Endothelial cell of umbilical vein (primary cell): ENCODE measurements around the gene SMC3. TPM values are rescaled to one million over a fixed set of nuclear protein-coding genes. Genes with fewer than 3 reads are reported as not detected.

Source experiments
- BruUV-seq: library from RNA; stranded (reverse); fragments of 400-500 nt; replicated peaks from 2 replicates; lab custom pipeline; 2021; lab: Mats Ljungman, UMichigan
- CTCF ChIA-PET: fragments of 300-600, 350-600 bp; sonication (Branson Sonifier 250); formaldehyde crosslinking; loops from one replicate; lab custom pipeline; 2021; ENCODE audit warnings: antibody characterized with exemption, inconsistent platforms; lab: Charles Lee
- POLR2A ChIA-PET: fragments of 300-600, 350-600 bp; sonication (Branson Sonifier 250); formaldehyde crosslinking; loops from one replicate; lab custom pipeline; 2021; ENCODE audit warnings: antibody characterized with exemption, inconsistent platforms; lab: Charles Lee
- DNase-seq: peaks from one replicate; pipeline ENCODE4 v3.0.0-alpha.2; 2011; ENCODE audit warnings: low read depth, low spot score
- FAIRE-seq: peaks from 2 replicates; lab custom pipeline; 2011; peaks lifted over from hg19 to GRCh38; lab: Jason Lieb, UNC
- H2AFZ ChIP-seq: 2 replicates; pipeline ENCODE4 v1.6.0; 2012; ENCODE audit warnings: low read depth, low read length, control low read depth, inconsistent platforms
- H3K27ac ChIP-seq: 2 replicates; pipeline ENCODE4 v1.5.1; 2011; ENCODE audit warnings: low read depth, mild to moderate bottlenecking, control low read depth, low read length, moderate library complexity; ENCODE audit not compliant: insufficient read depth
- H3K27me3 ChIP-seq, 2 experiments: 2 replicates each; pipeline versions ENCODE4 v1.6.0 to v1.6.1; 2011; ENCODE audit warnings: low read length in 2 of 2, mixed read lengths in 1 of 2; ENCODE audit not compliant: control insufficient read depth in 2 of 2, insufficient read depth in 2 of 2
- H3K36me3 ChIP-seq, 2 experiments: 2 replicates in 1 of 2; 3 replicates in 1 of 2; pipeline ENCODE4 v1.5.1; 2011; ENCODE audit warnings: low read length in 2 of 2, mild to moderate bottlenecking in 1 of 2, moderate library complexity in 1 of 2; ENCODE audit not compliant: control insufficient read depth in 2 of 2, insufficient read depth in 2 of 2; ENCODE audit errors: extremely low read depth in 1 of 2
- H3K4me1 ChIP-seq: 3 replicates; pipeline ENCODE4 v1.5.1; 2011; ENCODE audit warnings: mild to moderate bottlenecking, low read length; ENCODE audit not compliant: control insufficient read depth, insufficient read depth; ENCODE audit errors: extremely low read depth
- H3K4me2 ChIP-seq: 2 replicates; pipeline ENCODE4 v1.6.1; 2011; ENCODE audit warnings: low read length, control low read depth, mixed read lengths; ENCODE audit not compliant: insufficient read depth
- H3K4me3 ChIP-seq, 3 experiments: fragments of 200-600 bp in 1 of 3; sonication (generic), shearing (Covaris generic) in 1 of 3; replicated peaks in 1 of 3; 2 replicates each; pipeline ENCODE4 v1.5.1; 2011 to 2016; ENCODE audit warnings: control low read depth in 3 of 3, low read length in 3 of 3, mild to moderate bottlenecking in 2 of 3, inconsistent platforms in 1 of 3, low read depth in 1 of 3, moderate library complexity in 1 of 3; ENCODE audit not compliant: insufficient read depth in 1 of 3
- H3K79me2 ChIP-seq: 2 replicates; pipeline ENCODE4 v1.6.0; 2012; ENCODE audit warnings: low read length, inconsistent platforms; ENCODE audit not compliant: control insufficient read depth, insufficient read depth
- H3K9ac ChIP-seq: replicated peaks from 2 replicates; pipeline ENCODE3; 2011; ENCODE audit warnings: low read length, control low read depth; ENCODE audit not compliant: insufficient read depth; ENCODE audit errors: extremely low read depth
- H3K9me1 ChIP-seq: replicated peaks from 3 replicates; pipeline ENCODE4 v1.6.0; 2011; ENCODE audit warnings: mild to moderate bottlenecking, low read length; ENCODE audit not compliant: control insufficient read depth, insufficient read depth; ENCODE audit errors: extremely low read depth
- H3K9me3 ChIP-seq: replicated peaks from 2 replicates; pipeline ENCODE4 v1.5.1; 2012; ENCODE audit warnings: low read length, inconsistent platforms; ENCODE audit not compliant: control insufficient read depth, insufficient read depth
- H4K20me1 ChIP-seq: replicated peaks from 2 replicates; pipeline ENCODE3; 2011; ENCODE audit warnings: mild to moderate bottlenecking, low read length; ENCODE audit not compliant: control insufficient read depth, insufficient read depth; ENCODE audit errors: extremely low read depth
- EZH2 ChIP-seq: IDR thresholded peaks from 2 replicates; pipeline ENCODE4 v1.6.1; 2012; ENCODE audit warnings: borderline replicate concordance, low read depth, mild to moderate bottlenecking, moderate library complexity, low read length, inconsistent platforms; ENCODE audit not compliant: severe bottlenecking
- FOS ChIP-seq: IDR thresholded peaks from 2 replicates; pipeline ENCODE4 v1.6.1; 2011; ENCODE audit warnings: mild to moderate bottlenecking, low read length, moderate library complexity, borderline replicate concordance; ENCODE audit not compliant: insufficient read depth
- GATA2 ChIP-seq: IDR thresholded peaks from 2 replicates; pipeline ENCODE4 v1.7.0; 2011; ENCODE audit warnings: low read depth, mild to moderate bottlenecking, moderate library complexity, mixed read lengths, low read length; ENCODE audit not compliant: insufficient read length, insufficient read depth
- JUN ChIP-seq: IDR thresholded peaks from 2 replicates; pipeline ENCODE4 v1.6.1; 2011; ENCODE audit warnings: borderline replicate concordance, low read depth; ENCODE audit not compliant: insufficient read length, insufficient read depth
- MYC ChIP-seq: IDR thresholded peaks from one replicate; pipeline ENCODE4 v1.6.1; 2011; ENCODE audit warnings: mild to moderate bottlenecking, low read depth, low read length
- POLR2A ChIP-seq: IDR thresholded peaks from 2 replicates; pipeline ENCODE4 v1.6.1; 2012; ENCODE audit warnings: low read depth, mild to moderate bottlenecking, control low read depth, low read length
- POLR2AphosphoS5 ChIP-seq: IDR thresholded peaks from 2 replicates; pipeline ENCODE4 v1.6.1; 2012; ENCODE audit warnings: low read depth, mild to moderate bottlenecking, control low read depth, low read length, moderate library complexity; ENCODE audit not compliant: insufficient read depth
- dilution Hi-C: fragments of 300-500 bp; cut with MboI; formaldehyde crosslinking; loops from one replicate; pipeline ENCODE4 v1.15.0; 2019; ENCODE audit warnings: low sequenced_read_pairs; ENCODE audit not compliant: extremely low pct_ligation_motif_present
- intact Hi-C: fragments of 100-400 bp; cut with micrococcal nuclease; formaldehyde crosslinking; loops from one replicate; pipeline ENCODE4 v1.10.0; 2022
- polyA plus RNA-seq, 4 experiments: library from polyadenylated mRNA; depleted of rRNA in 3 of 4; stranded (reverse) in 3 of 4; unstranded in 1 of 4; fragments of >200 nt; gene quantifications; 2 replicates each; pipeline versions ENCODE4 v1.2.1 to v1.2.3, GENCODE V29; 2011 to 2012; ENCODE audit warnings: missing spikeins in 1 of 4
- total RNA-seq: library from RNA; stranded (reverse); gene quantifications from 2 replicates; pipeline ENCODE4 v1.2.3, GENCODE V29; 2021
- TF ChIP-seq, protein P1 (sequence below): IDR thresholded peaks from 2 replicates; pipeline ENCODE4 v1.6.1; 2011; ENCODE audit not compliant: insufficient read depth, insufficient read length
- TF ChIP-seq, protein P2 (sequence below), 2 donors: IDR thresholded peaks; 1 replicate in 1 of 2; 2 replicates in 1 of 2; pipeline ENCODE4 v1.5.1; 2011; ENCODE audit warnings: low read length in 2 of 2, mild to moderate bottlenecking in 2 of 2, moderate library complexity in 2 of 2, control low read depth in 1 of 2, inconsistent platforms in 1 of 2, low read depth in 1 of 2; ENCODE audit not compliant: insufficient read depth in 1 of 2; ENCODE audit errors: extremely low read depth in 1 of 2

The SMC3 gene
- total and polyA plus RNA-seq, 2 donors (not counting 3 experiments of a cell fraction or from before 2014, with no cell fraction given), result 5.5 to 44.2 TPM

DNA sequence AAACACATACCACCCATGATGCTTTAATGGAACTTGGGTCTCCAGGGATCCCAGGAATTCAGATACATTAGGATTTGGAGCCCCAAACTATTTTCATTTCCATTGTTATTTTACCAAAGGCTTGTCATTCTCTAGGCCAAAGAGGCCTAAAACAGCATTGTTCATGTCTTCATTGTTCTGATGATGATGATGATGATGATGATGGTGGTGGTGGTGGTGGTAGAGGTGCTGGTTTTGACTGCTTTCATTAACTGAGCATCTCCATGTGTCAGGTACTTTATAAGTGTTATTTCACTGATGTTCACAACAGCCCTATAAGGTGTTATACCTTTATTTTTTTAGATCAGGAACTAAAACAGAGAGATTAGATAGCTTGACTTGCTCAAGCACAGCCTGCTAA lies 64.4 kb downstream of the SMC3 start:
- H3K4me1 ChIP-seq, result no peaks in the 10 kb centered on the region
- no peaks in the 10 kb centered on the region for H4K20me1 ChIP-seq
- DNase-seq, result no peak
- intact Hi-C loops, result no loop called here
- no peak overlapping the region for H3K4me3 ChIP-seq
- no peaks in the 10 kb centered on the region for H3K79me2 ChIP-seq
- no TSS peak for BruUV-seq
- no peaks in the 10 kb centered on the region for H3K9me3 ChIP-seq
- no peak overlapping the region for H3K4me2 ChIP-seq
- TF ChIP-seq, protein P1, sequence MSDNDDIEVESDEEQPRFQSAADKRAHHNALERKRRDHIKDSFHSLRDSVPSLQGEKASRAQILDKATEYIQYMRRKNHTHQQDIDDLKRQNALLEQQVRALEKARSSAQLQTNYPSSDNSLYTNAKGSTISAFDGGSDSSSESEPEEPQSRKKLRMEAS, result no peak
- H3K27ac ChIP-seq, result no peak overlapping the region
- POLR2A ChIA-PET, result no interaction called here
- dilution Hi-C loops, result no loop called here
- no peak overlapping the region for H2AFZ ChIP-seq
- H3K9ac ChIP-seq, result no peak overlapping the region
- H3K9me1 ChIP-seq, result no peaks in the 10 kb centered on the region
- no peaks in the 10 kb centered on the region for H3K36me3 ChIP-seq
- peaks cover 9 to 14% of the 10 kb centered on the region in 2 experiments for H3K27me3 ChIP-seq
- FAIRE-seq, result no peak
- CTCF ChIA-PET, result no interaction called here

DNA sequence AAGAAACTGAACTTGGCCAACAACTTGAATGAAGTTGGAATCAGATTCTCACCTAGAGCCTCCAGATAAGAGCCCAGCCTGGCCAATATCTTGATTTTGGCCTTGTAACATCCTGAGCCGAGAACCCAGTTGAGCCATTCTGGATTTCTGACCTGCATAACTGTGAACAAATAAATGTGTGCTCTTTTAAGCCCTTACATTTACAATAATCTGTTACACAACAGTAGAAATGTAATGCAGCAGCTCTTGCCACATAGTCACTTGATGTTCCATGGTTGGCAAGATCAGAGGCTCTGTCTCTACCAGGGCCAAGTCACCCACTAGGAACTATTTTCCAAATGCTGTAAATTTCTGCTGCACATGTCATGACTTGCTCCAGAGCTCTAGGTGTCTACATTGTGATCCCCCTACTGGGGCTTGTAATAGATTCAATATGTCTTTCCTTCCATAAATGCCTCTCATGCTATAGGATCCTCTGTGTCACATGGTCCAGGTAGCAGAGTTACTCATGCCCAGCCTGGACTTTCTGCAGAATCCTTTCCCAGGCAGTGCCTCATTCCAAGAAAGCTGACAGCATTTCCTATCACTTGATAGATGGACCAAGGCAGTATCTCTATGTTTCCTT lies 65.2 kb downstream of the SMC3 start:
- POLR2A ChIA-PET, result no interaction called here
- dilution Hi-C loops, result no loop called here
- no TSS peak for BruUV-seq
- H2AFZ ChIP-seq, result no peak overlapping the region
- no peak overlapping the region for H3K4me2 ChIP-seq
- no peak overlapping the region for H3K4me3 ChIP-seq
- H3K9me1 ChIP-seq, result no peaks in the 10 kb centered on the region
- H3K27me3 ChIP-seq, result peaks cover 12 to 18% of the 10 kb centered on the region in 2 experiments
- no peaks in the 10 kb centered on the region for H3K4me1 ChIP-seq
- H3K9ac ChIP-seq, result no peak overlapping the region
- intact Hi-C loops, result no loop called here
- CTCF ChIA-PET, result interaction anchor here (1.3 kb wide), 1 partner anchor 33 kb away, joined by 3 read pairs; no protein-coding TSS in a partner anchor
- no peaks in the 10 kb centered on the region for H3K9me3 ChIP-seq
- DNase-seq (no peak), FAIRE-seq (no peak)
- no peaks in the 10 kb centered on the region for H3K79me2 ChIP-seq
- H4K20me1 ChIP-seq, result no peaks in the 10 kb centered on the region
- TF ChIP-seq POLR2AphosphoS5 (no peak), POLR2A (no peak), MYC (no peak), GATA2 (no peak), FOS (no peak), JUN (no peak), EZH2 (no peak)
- TF ChIP-seq, protein P1, result no peak
- TF ChIP-seq, protein P2, sequence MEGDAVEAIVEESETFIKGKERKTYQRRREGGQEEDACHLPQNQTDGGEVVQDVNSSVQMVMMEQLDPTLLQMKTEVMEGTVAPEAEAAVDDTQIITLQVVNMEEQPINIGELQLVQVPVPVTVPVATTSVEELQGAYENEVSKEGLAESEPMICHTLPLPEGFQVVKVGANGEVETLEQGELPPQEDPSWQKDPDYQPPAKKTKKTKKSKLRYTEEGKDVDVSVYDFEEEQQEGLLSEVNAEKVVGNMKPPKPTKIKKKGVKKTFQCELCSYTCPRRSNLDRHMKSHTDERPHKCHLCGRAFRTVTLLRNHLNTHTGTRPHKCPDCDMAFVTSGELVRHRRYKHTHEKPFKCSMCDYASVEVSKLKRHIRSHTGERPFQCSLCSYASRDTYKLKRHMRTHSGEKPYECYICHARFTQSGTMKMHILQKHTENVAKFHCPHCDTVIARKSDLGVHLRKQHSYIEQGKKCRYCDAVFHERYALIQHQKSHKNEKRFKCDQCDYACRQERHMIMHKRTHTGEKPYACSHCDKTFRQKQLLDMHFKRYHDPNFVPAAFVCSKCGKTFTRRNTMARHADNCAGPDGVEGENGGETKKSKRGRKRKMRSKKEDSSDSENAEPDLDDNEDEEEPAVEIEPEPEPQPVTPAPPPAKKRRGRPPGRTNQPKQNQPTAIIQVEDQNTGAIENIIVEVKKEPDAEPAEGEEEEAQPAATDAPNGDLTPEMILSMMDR (IDR thresholded peaks at IDR 0.05; ENCODE audit: extremely low read depth in 1 of 2, insufficient read depth in 1 of 2, low read depth in 1 of 2, low read length in 2 of 2), result no peak
- no peaks in the 10 kb centered on the region for H3K36me3 ChIP-seq
- no peak overlapping the region for H3K27ac ChIP-seq
